ENCODE measurements around the gene RIMBP2.
A peak's percentile ranks its signal among the peaks of the same experiment; 100 is the strongest.
"Not testable (repeated sequence)": the region's sequence is repeated elsewhere in the genome, so short reads cannot be mapped to it uniquely, and the experiment has no call there.

RIMBP2 gene, protein sequence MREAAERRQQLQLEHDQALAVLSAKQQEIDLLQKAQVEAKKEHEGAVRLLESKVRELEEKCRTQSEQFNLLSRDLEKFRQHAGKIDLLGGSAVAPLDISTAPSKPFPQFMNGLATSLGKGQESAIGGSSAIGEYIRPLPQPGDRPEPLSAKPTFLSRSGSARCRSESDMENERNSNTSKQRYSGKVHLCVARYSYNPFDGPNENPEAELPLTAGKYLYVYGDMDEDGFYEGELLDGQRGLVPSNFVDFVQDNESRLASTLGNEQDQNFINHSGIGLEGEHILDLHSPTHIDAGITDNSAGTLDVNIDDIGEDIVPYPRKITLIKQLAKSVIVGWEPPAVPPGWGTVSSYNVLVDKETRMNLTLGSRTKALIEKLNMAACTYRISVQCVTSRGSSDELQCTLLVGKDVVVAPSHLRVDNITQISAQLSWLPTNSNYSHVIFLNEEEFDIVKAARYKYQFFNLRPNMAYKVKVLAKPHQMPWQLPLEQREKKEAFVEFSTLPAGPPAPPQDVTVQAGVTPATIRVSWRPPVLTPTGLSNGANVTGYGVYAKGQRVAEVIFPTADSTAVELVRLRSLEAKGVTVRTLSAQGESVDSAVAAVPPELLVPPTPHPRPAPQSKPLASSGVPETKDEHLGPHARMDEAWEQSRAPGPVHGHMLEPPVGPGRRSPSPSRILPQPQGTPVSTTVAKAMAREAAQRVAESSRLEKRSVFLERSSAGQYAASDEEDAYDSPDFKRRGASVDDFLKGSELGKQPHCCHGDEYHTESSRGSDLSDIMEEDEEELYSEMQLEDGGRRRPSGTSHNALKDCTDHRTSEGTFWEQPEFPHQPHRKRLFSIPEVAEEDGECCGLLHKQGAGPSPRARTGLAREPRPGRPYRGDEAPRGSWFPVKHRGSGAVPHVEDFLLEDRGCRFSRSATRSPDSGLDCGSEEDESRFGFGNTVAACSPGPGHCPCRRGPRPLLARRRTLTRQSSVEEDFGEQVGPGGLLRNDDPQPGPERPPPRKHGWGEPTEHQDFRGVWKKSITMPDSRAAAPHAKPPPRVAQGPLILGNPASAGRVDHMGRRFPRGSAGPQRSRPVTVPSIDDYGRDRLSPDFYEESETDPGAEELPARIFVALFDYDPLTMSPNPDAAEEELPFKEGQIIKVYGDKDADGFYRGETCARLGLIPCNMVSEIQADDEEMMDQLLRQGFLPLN (N-terminal part only)

DNA sequence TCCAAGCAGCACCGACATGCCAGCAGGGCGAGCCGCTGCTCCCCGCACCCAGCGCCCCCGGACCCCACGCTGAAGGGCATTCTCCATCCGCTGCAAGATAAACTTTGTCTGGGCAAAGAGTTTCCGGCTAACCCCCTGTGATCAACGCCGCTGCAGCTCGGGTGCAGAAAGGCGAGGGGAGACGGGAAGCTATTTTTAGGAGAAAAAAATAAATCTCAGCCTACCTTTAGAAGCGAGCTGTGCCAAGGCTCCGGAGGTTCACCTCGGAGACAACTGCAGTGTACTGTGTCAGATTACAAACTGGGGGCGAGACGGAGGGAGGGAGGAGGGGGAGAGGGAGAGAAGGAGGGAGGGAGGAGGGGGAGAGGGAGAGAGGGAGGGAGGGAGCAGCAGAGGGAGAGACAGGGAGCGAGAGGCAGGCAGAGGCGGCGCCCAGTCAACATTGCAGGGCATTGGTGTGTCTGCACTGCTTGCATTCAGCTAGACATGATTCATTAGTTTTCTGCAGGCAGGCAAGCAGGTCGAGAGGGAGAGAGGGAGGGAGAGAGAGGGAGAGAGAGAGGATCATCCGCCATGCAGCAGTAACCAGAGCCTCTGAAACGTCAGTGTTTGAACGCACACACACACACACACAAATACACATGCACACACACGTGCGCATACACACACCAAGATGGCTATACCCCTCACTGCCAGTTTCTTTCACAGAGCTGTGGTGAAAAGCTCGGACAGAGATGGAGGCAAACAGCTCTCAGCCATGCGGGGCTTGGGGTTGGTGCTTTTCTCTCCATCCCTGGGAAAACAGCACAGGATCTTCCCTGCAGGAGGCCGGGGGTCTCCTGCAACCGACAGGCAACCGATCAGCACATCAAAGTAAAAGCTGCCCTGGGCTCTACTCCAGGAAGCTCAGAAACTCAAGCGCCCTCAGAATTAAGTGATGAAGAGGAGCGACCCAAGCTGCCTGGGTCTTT is at the start of gene RIMBP2:
Gene RIMBP2, minus strand, starts transcription at position 302 of the 971 bp plus-strand sequence. CDS start 237,286 bp downstream, outside the sequence.
- Histone ChIP-seq H3K9me3 (ENCODE audit: control insufficient read depth, low read depth, low read length) (peaks cover 6% of the 10 kb centered on the region), H3K36me3 (ENCODE audit: control insufficient read depth, low read depth, low read length) (no peaks in the 10 kb centered on the region), H3K27ac (ENCODE audit: low read length) (no peak within 1 kb of the TSS), H3K4me1 (ENCODE audit: control insufficient read depth, low read depth, low read length) (peaks cover 5% of the 10 kb centered on the region), H3K9ac (ENCODE audit: low read length) (no peak within 1 kb of the TSS), H3K27me3 (ENCODE audit: control insufficient read depth, insufficient read depth, low read length) (peaks cover 65% of the 10 kb centered on the region), H3K4me3 (ENCODE audit: low read length) (peak within 1 kb of the TSS; percentile 80)

- H3K27me3 ChIP-seq (ENCODE audit: control insufficient read depth, insufficient read depth, low read length), result no peaks in the 10 kb centered on the region
- H3K27ac ChIP-seq (ENCODE audit: low read length), result no peak overlapping the region
- no peaks in the 10 kb centered on the region for H3K4me1 ChIP-seq (ENCODE audit: control insufficient read depth, low read depth, low read length)
- no peak overlapping the region for H3K9ac ChIP-seq (ENCODE audit: low read length)
- no peak overlapping the region for H3K4me3 ChIP-seq (ENCODE audit: low read length)
- no peaks in the 10 kb centered on the region for H3K36me3 ChIP-seq (ENCODE audit: control insufficient read depth, low read depth, low read length)
- H3K9me3 ChIP-seq (ENCODE audit: control insufficient read depth, low read depth, low read length), result peaks cover 10% of the 10 kb centered on the region
These were observed 49.1 kb upstream of the RIMBP2 start for GRCh38 chr12:130765186-130765659.

- Histone ChIP-seq H3K27me3 (ENCODE audit: control insufficient read depth, insufficient read depth, low read length) (no peaks in the 10 kb centered on the region), H3K9ac (ENCODE audit: low read length) (no peak overlapping the region), H3K27ac (ENCODE audit: low read length) (no peak overlapping the region), H3K4me3 (ENCODE audit: low read length) (no peak overlapping the region), H3K4me1 (ENCODE audit: control insufficient read depth, low read depth, low read length) (no peaks in the 10 kb centered on the region), H3K9me3 (ENCODE audit: control insufficient read depth, low read depth, low read length) (peaks cover 10% of the 10 kb centered on the region), H3K36me3 (ENCODE audit: control insufficient read depth, low read depth, low read length) (no peaks in the 10 kb centered on the region)
These were observed 48.5 kb upstream of the RIMBP2 start for GRCh38 chr12:130764475-130765185.

DNA sequence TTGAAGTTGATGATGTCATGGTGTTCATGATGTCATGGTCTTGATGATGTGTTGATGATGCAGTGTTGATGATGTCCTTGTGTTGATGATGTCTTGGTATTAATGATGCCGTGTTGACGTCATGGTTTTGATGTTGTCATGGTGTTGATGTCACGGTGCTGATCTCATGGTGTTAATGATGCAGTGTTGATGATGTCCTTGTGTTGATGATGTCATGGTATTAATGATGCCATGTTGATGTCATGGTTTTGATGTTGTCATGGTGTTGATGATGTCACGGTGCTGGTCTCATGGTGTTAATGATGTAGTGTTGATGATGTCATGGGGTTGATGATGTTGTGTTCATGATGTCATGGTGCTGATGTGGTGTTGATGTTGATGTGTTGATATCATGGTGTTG is 48.0 kb upstream of the RIMBP2 start:
- Histone ChIP-seq H3K4me3 (ENCODE audit: low read length) (no peak overlapping the region), H3K9me3 (ENCODE audit: control insufficient read depth, low read depth, low read length) (peaks cover 10% of the 10 kb centered on the region), H3K4me1 (ENCODE audit: control insufficient read depth, low read depth, low read length) (no peaks in the 10 kb centered on the region), H3K36me3 (ENCODE audit: control insufficient read depth, low read depth, low read length) (no peaks in the 10 kb centered on the region), H3K27ac (ENCODE audit: low read length) (no peak overlapping the region), H3K27me3 (ENCODE audit: control insufficient read depth, insufficient read depth, low read length) (no peaks in the 10 kb centered on the region), H3K9ac (ENCODE audit: low read length) (no peak overlapping the region)

- Histone ChIP-seq H3K36me3 (ENCODE audit: control insufficient read depth, low read depth, low read length) (no peaks in the 10 kb centered on the region), H3K4me3 (ENCODE audit: low read length) (no peak overlapping the region), H3K4me1 (ENCODE audit: control insufficient read depth, low read depth, low read length) (no peaks in the 10 kb centered on the region), H3K9ac (ENCODE audit: low read length) (no peak overlapping the region), H3K9me3 (ENCODE audit: control insufficient read depth, low read depth, low read length) (peaks cover 10% of the 10 kb centered on the region), H3K27me3 (ENCODE audit: control insufficient read depth, insufficient read depth, low read length) (no peaks in the 10 kb centered on the region), H3K27ac (ENCODE audit: low read length) (no peak overlapping the region)
These were observed 46.2 kb upstream of the RIMBP2 start for GRCh38 chr12:130762319-130762675.

- no peak overlapping the region for H3K9ac ChIP-seq (ENCODE audit: low read length)
- H3K27ac ChIP-seq (ENCODE audit: low read length), result no peak overlapping the region
- no peaks in the 10 kb centered on the region for H3K4me1 ChIP-seq (ENCODE audit: control insufficient read depth, low read depth, low read length)
- no peaks in the 10 kb centered on the region for H3K36me3 ChIP-seq (ENCODE audit: control insufficient read depth, low read depth, low read length)
- no peaks in the 10 kb centered on the region for H3K27me3 ChIP-seq (ENCODE audit: control insufficient read depth, insufficient read depth, low read length)
- H3K4me3 ChIP-seq (ENCODE audit: low read length), result no peak overlapping the region
- peaks cover 10% of the 10 kb centered on the region for H3K9me3 ChIP-seq (ENCODE audit: control insufficient read depth, low read depth, low read length)
These were observed 45.6 kb upstream of the RIMBP2 start for GRCh38 chr12:130761537-130762318.

- Histone ChIP-seq H3K27me3 (ENCODE audit: control insufficient read depth, insufficient read depth, low read length) (no peaks in the 10 kb centered on the region), H3K4me1 (ENCODE audit: control insufficient read depth, low read depth, low read length) (no peaks in the 10 kb centered on the region), H3K9ac (ENCODE audit: low read length) (no peak overlapping the region), H3K27ac (ENCODE audit: low read length) (no peak overlapping the region), H3K36me3 (ENCODE audit: control insufficient read depth, low read depth, low read length) (no peaks in the 10 kb centered on the region), H3K4me3 (ENCODE audit: low read length) (no peak overlapping the region), H3K9me3 (ENCODE audit: control insufficient read depth, low read depth, low read length) (no peaks in the 10 kb centered on the region)
These were observed 38.3 kb upstream of the RIMBP2 start for GRCh38 chr12:130754234-130754901.

DNA sequence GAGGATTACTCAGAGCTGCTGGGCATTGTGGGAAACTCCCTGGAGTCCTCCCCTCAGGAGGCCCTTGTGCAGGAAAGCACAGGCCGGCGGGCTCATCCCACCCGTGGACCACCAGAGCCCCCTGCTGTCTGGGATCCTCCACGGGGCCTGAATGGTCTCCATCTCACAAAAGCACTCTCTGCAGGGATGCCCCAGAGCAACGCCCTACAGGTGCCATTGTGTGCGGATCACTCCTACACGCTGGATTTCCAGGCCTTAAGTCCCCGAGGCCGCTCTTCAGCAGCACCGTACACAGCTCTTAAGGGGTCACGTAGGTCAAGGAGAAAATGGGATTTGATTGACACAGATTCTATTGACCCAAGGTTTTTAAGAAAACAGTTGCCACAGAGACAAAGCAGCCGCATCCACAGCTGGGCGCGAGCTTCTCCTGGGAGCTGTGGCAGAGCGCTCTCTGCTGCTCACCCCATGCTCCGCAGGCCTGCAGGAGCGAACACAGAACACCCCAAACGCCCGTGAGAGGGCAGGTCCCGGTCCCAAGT is 36.7 kb upstream of the RIMBP2 start:
- Histone ChIP-seq H3K36me3 (ENCODE audit: control insufficient read depth, low read depth, low read length) (no peaks in the 10 kb centered on the region), H3K4me1 (ENCODE audit: control insufficient read depth, low read depth, low read length) (no peaks in the 10 kb centered on the region), H3K27ac (ENCODE audit: low read length) (no peak overlapping the region), H3K9ac (ENCODE audit: low read length) (no peak overlapping the region), H3K9me3 (ENCODE audit: control insufficient read depth, low read depth, low read length) (no peaks in the 10 kb centered on the region), H3K4me3 (ENCODE audit: low read length) (no peak overlapping the region), H3K27me3 (ENCODE audit: control insufficient read depth, insufficient read depth, low read length) (no peaks in the 10 kb centered on the region)

- not testable (repeated sequence) for H3K27me3 ChIP-seq (ENCODE audit: control insufficient read depth, insufficient read depth, low read length); H3K9ac ChIP-seq (ENCODE audit: low read length); H3K27ac ChIP-seq (ENCODE audit: low read length); H3K36me3 ChIP-seq (ENCODE audit: control insufficient read depth, low read depth, low read length); H3K4me1 ChIP-seq (ENCODE audit: control insufficient read depth, low read depth, low read length); H3K9me3 ChIP-seq (ENCODE audit: control insufficient read depth, low read depth, low read length); H3K4me3 ChIP-seq (ENCODE audit: low read length)
These were observed 35.9 kb upstream of the RIMBP2 start for GRCh38 chr12:130752037-130752436.
